Measurements from ENCODE around the gene ARMH4.

DNA sequence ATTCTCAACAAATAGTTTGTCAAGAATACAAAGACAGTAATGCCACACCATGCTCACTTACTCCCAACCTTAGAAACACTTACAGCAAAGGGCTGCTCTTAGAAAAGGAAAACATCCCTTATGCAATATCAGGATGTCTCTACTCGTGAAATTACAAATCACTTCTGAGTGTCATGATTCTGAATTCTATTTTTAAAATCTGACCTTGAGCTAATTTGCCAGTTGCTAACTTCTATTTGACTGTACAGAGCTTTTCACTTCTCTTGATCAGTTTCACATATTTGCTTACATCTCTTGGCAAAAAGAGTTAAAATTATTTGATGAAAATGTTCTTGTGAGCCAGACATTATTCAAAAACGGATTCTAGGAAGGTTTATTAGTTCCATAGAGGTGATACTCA lies 149.4 kb downstream of the ARMH4 start:
- TF ChIP-seq CTCF (IDR thresholded peaks at IDR 0.05; ENCODE audit: low read length) (no peak), EZH2 (optimal IDR thresholded peaks at IDR 0.05; ENCODE audit: low read depth, low read length) (no peak), EZH2phosphoT487 (IDR thresholded peaks at IDR 0.05; ENCODE audit: low read length) (no peak)

All from MM.1S (cell line).